ENCODE data around the gene KIAA2012.

Gene KIAA2012

DNA sequence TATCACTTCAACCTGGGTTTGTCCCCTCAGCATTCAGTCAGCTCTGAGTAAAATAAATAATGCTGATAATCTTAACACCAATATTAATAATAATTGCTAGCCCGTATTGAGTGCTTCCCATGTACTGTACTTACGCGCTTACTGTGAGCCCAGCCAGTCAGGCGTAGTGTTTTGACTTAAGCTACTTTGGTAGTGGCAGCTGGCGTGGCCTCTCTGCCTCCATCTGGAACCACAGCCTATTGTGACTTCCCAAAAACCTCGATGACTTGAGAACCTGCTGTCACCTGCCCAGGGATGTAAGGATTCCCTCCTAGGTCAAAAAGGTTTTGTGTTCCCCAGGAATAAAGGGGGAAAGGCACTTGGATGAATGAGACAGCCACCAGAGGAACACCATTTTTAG, 112.1 kb downstream of the KIAA2012 start:
- H3K27me3 ChIP-seq (replicated peaks; ENCODE audit: control insufficient read depth, insufficient read depth, low read length) = no peaks in the 10 kb centered on the region; the same call in none of the 2 replicates
- no peak for DNase-seq (ENCODE audit: extremely low read depth, insufficient read length)
- TF ChIP-seq, protein P1, sequence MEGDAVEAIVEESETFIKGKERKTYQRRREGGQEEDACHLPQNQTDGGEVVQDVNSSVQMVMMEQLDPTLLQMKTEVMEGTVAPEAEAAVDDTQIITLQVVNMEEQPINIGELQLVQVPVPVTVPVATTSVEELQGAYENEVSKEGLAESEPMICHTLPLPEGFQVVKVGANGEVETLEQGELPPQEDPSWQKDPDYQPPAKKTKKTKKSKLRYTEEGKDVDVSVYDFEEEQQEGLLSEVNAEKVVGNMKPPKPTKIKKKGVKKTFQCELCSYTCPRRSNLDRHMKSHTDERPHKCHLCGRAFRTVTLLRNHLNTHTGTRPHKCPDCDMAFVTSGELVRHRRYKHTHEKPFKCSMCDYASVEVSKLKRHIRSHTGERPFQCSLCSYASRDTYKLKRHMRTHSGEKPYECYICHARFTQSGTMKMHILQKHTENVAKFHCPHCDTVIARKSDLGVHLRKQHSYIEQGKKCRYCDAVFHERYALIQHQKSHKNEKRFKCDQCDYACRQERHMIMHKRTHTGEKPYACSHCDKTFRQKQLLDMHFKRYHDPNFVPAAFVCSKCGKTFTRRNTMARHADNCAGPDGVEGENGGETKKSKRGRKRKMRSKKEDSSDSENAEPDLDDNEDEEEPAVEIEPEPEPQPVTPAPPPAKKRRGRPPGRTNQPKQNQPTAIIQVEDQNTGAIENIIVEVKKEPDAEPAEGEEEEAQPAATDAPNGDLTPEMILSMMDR (IDR thresholded peaks at IDR 0.05; ENCODE audit: insufficient read depth, low read length, poor library complexity, severe bottlenecking) = no peak
- no peak overlapping the region for H3K4me3 ChIP-seq (replicated peaks; ENCODE audit: low read depth, low read length)
- H3K36me3 ChIP-seq (ENCODE audit: control insufficient read depth, insufficient read depth, low read length) = no peaks in the 10 kb centered on the region

DNA sequence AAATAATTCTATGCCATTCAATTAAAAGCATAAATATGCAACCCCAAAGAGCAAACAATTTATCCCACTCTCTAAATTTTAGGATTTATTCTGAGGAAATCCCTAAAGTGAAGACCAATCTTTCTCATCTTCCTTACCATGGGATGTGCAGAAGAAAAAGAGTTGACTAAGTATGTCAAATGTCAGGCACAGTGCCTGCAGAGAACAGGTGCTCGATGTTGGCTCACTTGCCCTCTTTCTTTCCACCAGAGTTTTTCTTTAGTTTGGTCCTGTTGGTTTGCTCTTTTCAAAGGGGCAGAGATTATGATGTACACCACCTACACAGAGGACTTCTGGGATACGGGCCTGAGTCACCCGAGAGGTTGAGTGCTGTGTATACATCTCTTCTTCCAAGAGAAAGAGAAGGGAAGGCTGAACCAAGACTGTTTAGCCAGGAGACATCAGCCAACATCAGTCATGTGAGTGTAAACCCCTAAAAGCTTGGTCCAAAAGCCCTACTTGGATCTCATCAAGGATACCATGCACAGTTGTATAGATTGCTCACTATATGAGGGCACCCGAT, 113.7 kb downstream of the KIAA2012 start:
- TF ChIP-seq, protein P1 (IDR thresholded peaks at IDR 0.05; ENCODE audit: insufficient read depth, low read length, poor library complexity, severe bottlenecking) = no peak
- Histone ChIP-seq H3K4me3 (replicated peaks; ENCODE audit: low read depth, low read length) (no peak overlapping the region), H3K27me3 (replicated peaks; ENCODE audit: control insufficient read depth, insufficient read depth, low read length) (no peaks in the 10 kb centered on the region; the same call in none of the 2 replicates), H3K36me3 (ENCODE audit: control insufficient read depth, insufficient read depth, low read length) (no peaks in the 10 kb centered on the region)
- DNase-seq (ENCODE audit: extremely low read depth, insufficient read length) = no peak

DNA sequence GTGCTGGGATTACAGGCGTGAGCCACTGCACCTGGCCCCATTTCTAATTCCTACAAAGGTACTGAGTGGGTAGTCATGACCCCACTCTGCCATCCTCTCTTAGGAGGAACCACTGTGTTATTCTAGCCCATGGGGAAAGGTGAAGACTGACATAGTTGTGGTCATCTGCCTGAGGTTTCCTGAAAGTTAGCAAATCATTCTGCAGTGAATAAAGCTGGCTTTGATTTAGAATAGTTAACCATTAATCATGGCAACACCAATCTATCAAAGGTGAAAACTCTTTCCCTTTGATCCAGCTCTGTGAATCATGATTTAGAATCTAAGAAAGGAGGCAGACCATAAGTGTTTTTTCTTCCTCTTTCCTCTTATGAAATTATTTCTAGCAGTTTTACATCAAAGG, 114.5 kb downstream of the KIAA2012 start:
- TF ChIP-seq, protein P1 (IDR thresholded peaks at IDR 0.05; ENCODE audit: insufficient read depth, low read length, poor library complexity, severe bottlenecking) = no peak
- no peak for DNase-seq (ENCODE audit: extremely low read depth, insufficient read length)
- Histone ChIP-seq H3K4me3 (replicated peaks; ENCODE audit: low read depth, low read length) (no peak overlapping the region), H3K27me3 (replicated peaks; ENCODE audit: control insufficient read depth, insufficient read depth, low read length) (no peaks in the 10 kb centered on the region; the same call in none of the 2 replicates), H3K36me3 (ENCODE audit: control insufficient read depth, insufficient read depth, low read length) (no peaks in the 10 kb centered on the region)

DNA sequence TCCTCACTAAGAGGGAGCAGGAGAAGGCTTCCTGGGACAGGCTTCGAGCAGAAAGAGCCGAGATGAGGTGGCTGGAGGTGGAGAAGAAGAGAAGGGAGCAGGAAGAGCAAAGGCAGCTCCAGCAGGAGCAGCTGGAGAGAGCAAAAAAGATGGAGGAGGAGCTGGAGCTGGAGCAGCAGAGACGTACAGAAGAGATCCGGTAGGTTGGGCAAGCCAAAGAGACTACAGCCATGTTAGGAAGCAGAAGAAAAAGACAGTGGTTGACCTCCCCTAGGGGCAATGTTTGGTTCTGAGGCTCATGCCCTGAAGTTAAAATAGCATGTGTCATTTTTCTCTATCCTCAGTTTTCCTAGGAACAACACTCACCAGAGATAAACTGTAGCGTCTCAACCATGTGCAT, 120.2 kb downstream of the KIAA2012 start:
- no peak for DNase-seq (ENCODE audit: extremely low read depth, insufficient read length)
- no peaks in the 10 kb centered on the region; the same call in none of the 2 replicates for H3K27me3 ChIP-seq (replicated peaks; ENCODE audit: control insufficient read depth, insufficient read depth, low read length)
- no peaks in the 10 kb centered on the region for H3K36me3 ChIP-seq (ENCODE audit: control insufficient read depth, insufficient read depth, low read length)
- TF ChIP-seq, protein P1 (IDR thresholded peaks at IDR 0.05; ENCODE audit: insufficient read depth, low read length, poor library complexity, severe bottlenecking) = no peak
- H3K4me3 ChIP-seq (replicated peaks; ENCODE audit: low read depth, low read length) = no peak overlapping the region

DNA sequence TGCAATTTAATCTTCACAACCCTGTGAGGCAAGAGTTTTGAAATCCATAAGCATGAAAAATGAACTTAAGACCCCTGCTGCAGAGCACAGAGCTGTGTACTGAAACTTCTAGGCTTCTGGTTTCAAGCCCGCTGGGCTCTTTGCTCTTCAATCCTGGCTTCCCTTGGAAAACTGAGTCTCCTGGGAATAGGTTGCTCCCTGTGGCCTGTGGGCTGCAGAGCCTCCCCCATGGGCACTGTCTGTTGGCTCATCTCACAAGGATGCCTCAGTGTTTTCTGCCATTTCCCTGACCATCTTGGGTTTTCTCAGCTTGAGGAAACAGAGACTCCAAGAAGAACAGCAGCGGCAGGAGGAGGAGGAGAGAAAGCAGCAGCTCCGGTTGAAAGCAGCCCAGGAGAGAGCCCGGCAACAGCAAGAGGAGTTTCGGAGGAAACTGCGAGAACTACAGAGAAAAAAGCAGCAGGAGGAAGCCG, 120.9 kb downstream of the KIAA2012 start:
- Histone ChIP-seq H3K27me3 (replicated peaks; ENCODE audit: control insufficient read depth, insufficient read depth, low read length) (no peaks in the 10 kb centered on the region; the same call in 1 of the 2 replicates), H3K4me3 (replicated peaks; ENCODE audit: low read depth, low read length) (no peak overlapping the region), H3K36me3 (ENCODE audit: control insufficient read depth, insufficient read depth, low read length) (no peaks in the 10 kb centered on the region)
- TF ChIP-seq, protein P1 (IDR thresholded peaks at IDR 0.05; ENCODE audit: insufficient read depth, low read length, poor library complexity, severe bottlenecking) = no peak
- DNase-seq (ENCODE audit: extremely low read depth, insufficient read length) = no peak

All from GM06990 (cell line).